NCI-H774 (cell line): ENCODE data around the gene VSX1.

Experiments
- DNase-seq: peaks from one replicate; lab custom pipeline; 2025; lab: John Stamatoyannopoulos, UW

Gene VSX1

GRCh38 chr20:25053255-25054031, 28.5 kb downstream of the VSX1 start:
- no peak for DNase-seq

GRCh38 chr20:25052255-25053194, 29.4 kb downstream of the VSX1 start:
- DNase-seq, result no peak

DNA sequence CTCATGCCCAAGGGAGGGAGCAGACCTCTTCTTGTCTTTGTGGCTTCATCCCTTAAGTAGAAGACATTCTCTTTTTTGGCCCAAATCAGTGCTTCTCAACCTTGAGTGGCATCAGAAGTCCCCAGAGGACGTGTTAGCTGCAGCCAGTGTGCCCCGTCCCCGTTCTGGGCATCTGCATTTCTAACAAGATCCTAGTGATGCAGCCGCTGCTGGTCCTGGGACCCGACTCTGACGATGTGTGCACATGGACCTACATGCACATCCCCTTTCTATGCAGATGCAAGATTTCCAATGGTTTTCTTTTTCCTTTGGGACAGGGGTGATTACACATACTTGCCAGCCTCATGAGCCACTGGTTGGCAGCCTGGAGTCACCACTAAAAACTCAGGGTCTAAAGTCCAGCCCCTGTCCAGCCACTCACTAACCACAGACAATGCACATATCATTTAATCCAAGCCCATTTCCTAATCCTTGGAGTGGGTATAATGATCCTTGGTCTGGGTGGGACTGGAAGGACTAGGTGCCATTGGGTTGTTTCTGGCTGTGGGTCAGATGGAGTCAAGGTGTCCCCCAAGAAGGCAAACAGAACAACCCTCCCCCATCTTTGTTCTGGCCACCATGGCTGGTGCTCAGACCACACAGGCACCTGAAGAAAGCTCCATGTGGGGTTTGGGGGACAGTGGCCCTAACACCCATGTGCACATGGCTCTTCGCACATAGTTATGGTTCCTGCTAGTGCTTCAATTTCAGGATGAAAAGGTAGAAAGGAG, 30.4 kb downstream of the VSX1 start:
- no peak for DNase-seq

DNA sequence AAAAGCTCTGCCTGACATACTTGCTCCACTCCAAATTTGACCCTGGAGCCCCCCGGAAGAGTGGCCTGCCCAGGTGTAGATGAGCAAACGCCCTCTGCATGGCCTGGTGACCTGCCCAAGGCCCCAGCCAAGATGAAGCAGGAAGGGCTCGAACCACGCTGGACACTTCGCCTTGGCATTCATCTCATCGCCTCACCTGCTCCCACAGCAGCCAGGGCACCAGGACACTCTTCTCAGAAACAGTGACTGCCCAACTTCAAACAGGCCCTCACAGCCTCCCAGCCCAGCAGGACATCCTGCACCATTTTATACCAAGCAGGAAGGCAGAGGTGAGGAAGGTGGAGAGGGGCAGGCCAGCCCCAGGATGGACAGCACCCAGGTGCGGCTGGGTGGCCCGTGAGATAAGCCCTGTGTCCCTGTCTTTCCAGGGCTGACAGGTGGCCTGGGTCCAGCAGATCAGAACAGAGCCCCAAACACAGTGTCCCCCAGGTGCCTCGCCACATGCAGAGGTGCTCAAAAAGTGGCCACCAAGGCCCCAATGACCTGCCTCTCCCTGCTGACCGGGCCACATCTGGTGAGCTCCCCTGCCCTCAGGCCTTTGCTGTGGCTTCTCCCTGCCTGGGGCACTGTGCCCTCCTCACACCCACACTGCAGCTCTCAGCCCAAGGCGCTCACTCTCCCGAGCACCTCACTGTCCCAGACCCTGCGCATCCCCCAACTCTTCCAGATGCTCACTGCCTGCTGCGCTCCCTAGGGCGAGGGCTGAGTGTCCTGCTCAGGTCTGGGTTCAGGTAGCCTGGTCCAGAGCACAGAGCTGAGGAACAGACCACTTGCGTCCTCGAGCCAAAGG, 31.2 kb downstream of the VSX1 start:
- no peak for DNase-seq

- no peak for DNase-seq
Measured at GRCh38 chr20:25050082-25050481, 31.9 kb downstream of the VSX1 start.

GRCh38 chr20:25049261-25050060, 32.5 kb downstream of the VSX1 start:
- no peak for DNase-seq

GRCh38 chr20:25048519-25048952, 33.4 kb downstream of the VSX1 start:
- DNase-seq, result no peak

DNA sequence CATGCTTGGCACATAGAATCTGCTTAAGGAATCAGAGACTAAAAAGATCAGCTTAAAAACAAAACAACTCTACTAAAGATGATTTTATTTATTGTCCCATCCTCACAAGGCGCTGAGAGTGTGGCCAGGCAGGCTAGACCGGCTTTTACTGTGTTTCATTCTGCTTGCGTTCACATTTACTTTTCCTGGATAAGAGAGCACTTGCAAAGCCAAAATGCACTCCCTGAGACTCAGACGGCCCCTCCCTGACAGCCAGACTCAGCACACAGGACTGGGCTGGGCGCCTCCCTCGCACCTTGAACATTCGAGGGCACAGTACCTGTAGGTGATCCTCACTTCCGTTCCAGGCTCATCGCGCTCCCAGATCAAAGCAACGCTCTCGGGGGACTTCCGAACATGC, 34.2 kb downstream of the VSX1 start:
- no peak for DNase-seq

DNA sequence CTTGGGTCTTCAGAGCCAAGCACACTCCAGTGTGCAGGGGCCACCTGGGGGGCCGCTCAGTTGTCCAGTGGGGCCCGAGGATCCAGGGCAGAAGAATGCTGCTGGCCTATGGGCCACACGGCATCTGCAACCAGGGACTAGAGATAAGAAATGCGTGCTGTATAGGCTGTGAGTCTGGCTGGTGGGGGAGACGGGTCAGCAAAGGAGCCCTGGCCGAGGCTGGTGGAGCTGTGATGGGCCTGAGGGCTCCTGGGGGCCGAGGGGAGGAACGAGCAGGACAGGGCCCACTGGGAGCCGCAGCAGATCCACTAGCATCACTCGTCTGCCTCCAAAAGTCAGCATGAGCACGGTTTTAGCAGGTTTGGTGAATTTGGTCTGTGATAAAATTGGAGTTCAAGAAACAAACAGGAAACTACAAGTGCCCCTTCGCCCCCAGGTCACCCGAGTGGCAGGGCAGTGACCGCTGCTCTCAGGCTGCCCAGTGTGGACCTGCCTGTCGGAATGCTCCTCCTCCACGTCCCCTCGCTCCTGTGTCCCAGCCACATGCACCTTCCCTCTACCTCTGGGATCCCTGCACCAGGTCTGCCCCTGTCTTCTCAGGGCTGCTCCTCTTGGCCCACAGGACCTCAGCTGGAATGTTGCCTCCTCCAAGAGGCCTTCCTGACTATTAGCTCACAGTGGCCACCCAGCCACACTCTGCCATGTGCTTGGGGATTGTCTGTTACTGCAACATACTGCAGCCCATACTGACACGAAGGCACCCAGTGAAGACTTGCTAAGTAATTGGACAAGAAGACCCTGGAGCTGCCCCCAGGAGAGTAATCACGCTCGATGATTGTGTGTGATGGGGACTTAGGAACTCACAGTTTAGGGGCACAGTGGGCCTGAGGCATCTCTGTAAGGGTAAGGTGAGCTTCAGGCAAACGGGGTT, 34.9 kb downstream of the VSX1 start:
- DNase-seq, result no peak

- DNase-seq, result no peak
Measured at GRCh38 chr20:25046181-25046641, 35.7 kb downstream of the VSX1 start.

DNA sequence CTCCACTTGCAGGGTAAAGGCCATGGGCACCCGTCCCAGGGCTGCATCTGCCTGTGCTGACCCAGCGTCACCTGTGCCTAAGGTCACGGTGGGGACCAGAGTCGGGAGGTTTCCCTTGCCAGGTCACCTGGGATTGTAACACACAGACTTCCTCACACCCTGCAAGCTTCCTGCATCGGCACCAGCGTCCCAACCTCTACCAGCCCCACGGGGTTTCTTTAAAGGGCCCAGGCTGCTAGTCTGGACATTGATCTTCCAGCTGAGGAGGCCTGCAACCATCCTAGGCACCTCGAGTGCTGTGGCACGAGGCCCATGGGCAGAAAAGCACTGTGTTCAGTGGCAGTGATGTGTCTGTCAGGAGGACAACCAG, 36.6 kb downstream of the VSX1 start:
- DNase-seq, result no peak

DNA sequence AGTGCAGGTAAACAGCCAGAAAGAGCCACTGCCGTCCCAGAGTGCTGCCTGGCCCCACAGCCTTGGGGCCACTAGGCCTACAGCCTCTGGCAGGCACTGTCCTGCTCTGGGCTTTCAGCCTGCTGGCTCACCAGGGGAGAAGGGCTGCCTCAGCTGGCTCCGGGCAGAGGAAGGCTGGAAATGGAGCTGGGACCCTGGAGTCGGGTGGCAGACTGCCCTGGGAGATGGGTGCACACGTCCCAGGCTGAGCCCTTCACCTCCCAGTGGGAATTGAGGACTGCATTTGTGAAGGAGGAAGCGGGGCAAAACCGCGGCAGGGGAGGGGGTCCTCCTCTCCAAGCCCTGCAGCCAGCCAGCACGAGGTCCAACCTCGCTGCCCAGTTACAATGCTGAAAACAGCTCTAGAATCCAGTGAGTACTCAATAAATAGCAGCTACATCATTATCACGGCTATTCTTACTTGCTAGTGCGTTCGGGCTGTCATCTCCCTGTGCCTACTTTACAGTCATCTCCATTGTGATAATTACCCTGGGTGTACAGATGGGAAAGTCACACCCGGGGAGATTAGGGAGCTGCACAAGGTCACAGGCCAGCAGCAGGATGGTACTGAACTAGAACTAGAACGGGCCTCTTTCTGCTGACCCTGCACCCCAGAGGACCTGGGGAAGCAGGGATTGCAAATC, 37.1 kb downstream of the VSX1 start:
- DNase-seq, result no peak

DNA sequence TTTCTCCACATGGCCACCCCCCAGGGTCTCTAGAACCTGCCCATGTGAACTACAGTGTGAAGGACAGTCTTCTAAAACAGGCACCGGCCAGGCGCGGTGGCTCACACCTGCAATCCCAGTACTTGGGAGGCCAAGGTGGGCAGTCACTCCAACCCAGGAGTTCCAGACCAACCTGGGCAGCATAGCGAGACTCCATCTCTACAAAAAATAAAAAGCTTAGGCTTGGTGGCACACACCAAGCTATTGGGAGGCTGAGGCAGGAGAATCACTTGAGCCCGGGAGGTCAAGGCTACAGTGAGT, 37.7 kb downstream of the VSX1 start:
- DNase-seq, result no peak

DNA sequence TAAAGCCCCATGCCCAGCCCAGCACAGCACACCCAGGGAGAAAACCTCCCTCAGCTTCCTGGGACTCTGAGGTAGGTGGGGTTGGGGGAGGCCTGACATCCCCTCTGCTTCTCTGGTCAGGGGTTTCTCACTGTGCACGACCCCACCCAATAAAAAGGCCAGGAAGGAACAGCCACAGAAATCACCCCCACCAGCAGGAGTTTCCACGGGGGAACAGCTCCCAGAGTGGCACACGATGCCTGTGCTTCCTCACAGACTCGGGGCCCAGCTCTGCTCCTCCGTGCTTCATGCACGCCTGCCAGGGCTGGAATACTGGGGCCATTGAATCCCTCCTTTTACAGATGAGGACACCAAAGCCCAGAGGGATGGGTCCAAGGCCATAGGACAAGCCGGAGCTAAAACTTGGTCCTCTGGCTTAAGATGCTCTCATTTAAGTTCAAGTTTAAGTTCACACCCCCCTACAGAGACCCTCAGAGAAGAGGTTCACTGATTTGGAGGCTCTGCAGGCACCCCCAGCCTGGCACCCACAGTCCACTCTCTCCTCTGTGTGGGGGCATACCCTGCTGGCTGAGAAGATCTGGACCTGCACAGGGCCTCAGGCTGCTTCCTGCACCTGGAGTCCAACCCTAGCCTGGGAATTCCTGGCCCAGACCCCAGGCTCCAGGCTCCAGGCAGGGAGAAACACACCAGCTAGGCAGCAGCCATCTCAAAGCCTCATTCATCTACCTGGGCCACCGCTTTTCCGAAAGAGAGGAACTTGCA, 38.3 kb downstream of the VSX1 start:
- DNase-seq, result no peak

DNA sequence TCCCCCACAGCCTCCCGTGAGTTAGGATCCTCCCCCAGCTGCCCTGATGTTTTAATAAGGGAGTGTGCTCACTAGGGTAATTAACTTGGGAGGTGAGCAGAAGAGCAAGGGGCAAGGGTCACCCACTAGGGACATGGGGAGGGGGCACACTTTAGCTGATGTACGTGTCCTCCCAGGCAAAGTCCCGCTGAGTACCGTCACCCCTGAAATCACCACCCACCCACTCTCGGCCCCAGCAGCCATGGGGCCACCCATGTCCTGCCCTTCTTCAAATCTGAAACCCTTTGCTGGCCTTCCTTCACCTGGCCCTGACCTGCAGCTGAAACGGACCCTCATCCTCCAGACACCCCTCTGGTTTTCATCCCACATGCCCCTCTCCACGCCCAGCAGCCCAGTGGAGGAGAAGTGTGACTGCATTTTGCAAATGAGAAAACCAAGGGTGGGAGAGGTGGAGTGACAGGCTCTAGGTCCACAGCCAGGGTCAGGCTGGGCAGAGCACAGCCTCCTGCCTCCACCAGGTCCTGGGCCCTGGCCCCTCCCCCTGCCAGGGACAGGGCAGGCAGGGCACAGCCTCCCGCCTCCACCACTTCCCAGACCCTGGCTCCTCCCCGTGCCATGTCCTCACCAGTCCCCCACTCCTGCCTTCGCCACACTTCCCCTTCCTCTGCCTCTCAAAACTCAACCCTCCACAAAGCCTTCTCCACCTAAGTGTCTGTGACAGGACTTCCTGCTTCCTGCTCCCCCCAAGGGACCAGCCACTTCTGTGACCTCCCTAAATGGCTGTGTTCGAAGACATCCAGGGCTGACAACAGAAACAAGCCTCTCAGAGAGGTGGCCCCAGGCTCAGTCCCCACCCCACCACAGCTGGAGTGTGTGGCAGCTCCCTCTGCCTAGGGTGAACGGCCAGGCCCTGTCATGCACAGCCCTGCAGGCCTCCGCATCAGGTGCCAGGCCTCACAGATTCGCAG, 39.1 kb downstream of the VSX1 start:
- DNase-seq, result no peak

DNA sequence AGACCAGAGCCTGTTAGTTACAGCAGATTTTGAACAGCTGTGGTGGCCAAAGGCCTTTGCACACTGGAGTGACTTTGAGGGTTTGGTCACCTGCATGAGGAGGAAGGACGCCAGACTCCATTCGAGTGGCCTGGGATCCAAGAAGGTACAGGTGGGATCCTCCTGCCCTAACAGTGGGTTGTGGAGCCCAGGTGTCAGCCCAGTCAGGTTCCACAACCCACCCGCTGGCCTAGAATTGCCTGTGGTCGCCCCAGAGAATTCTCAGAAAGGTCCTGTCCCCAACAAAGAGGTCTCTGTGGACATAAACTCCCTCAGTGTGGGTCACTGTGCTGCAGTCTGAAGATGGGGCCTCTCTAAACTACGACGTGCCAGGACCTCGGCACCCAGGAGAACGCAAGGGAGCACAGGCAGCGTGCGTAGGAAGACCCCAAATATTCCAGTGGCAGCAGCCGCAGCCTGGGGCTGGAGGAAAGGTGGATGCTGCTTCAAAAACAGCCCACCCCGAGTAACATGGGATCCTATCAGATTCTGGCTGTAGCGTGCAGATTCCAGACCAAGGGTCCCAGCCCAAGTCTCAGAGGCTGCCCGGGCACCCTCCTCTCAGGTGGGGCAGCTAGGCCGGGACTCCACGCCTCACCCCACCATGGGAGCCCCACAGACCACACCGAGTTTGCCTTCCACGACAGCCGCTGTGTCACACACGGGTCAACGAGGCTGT, 40.0 kb downstream of the VSX1 start:
- DNase-seq, result no peak
